HG02588 (cell line): ENCODE results near the gene RARA.
"Not testable (repeated sequence)": the region's sequence is repeated elsewhere in the genome, so short reads cannot be mapped to it uniquely, and the experiment has no call there.

Experiments used
- ATAC-seq: cut with Tn5 transposase; IDR thresholded peaks from one replicate; pipeline ENCODE4 v1.9.1; 2021; ENCODE audit warnings: mild to moderate bottlenecking, moderate library complexity; ENCODE audit not compliant: unreplicated experiment

RARA gene

DNA sequence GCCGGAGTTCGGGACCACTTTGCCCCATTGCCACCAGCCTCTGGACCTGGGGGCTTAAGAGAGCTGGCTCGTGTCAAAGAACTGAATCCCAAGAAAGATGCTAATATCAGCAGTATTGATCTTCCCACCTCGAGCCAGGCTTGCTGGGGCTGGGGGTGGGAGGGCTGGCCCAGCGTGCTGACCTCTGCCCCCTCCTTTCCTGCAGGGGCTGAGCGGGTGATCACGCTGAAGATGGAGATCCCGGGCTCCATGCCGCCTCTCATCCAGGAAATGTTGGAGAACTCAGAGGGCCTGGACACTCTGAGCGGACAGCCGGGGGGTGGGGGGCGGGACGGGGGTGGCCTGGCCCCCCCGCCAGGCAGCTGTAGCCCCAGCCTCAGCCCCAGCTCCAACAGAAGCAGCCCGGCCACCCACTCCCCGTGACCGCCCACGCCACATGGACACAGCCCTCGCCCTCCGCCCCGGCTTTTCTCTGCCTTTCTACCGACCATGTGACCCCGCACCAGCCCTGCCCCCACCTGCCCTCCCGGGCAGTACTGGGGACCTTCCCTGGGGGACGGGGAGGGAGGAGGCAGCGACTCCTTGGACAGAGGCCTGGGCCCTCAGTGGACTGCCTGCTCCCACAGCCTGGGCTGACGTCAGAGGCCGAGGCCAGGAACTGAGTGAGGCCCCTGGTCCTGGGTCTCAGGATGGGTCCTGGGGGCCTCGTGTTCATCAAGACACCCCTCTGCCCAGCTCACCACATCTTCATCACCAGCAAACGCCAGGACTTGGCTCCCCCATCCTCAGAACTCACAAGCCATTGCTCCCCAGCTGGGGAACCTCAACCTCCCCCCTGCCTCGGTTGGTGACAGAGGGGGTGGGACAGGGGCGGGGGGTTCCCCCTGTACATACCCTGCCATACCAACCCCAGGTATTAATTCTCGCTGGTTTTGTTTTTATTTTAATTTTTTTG lies 47.1 kb downstream of the RARA start:
- ATAC-seq = no peak

DNA sequence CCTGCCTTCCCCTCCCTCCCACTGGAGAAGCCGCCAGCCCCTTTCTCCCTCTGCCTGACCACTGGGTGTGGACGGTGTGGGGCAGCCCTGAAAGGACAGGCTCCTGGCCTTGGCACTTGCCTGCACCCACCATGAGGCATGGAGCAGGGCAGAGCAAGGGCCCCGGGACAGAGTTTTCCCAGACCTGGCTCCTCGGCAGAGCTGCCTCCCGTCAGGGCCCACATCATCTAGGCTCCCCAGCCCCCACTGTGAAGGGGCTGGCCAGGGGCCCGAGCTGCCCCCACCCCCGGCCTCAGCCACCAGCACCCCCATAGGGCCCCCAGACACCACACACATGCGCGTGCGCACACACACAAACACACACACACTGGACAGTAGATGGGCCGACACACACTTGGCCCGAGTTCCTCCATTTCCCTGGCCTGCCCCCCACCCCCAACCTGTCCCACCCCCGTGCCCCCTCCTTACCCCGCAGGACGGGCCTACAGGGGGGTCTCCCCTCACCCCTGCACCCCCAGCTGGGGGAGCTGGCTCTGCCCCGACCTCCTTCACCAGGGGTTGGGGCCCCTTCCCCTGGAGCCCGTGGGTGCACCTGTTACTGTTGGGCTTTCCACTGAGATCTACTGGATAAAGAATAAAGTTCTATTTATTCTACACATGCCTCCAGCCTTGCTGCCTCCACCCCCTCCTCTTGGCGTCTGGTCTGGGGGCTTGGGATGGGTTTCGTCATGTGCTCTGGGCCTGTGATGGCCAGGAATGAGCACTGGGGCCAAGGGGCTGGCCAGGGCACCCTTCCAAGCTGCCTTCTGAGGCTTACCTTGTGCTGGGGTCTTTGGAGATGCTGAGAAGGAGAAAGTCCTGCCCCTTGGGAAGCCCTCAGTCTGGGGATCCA lies 48.3 kb downstream of the RARA start:
- no peak for ATAC-seq

DNA sequence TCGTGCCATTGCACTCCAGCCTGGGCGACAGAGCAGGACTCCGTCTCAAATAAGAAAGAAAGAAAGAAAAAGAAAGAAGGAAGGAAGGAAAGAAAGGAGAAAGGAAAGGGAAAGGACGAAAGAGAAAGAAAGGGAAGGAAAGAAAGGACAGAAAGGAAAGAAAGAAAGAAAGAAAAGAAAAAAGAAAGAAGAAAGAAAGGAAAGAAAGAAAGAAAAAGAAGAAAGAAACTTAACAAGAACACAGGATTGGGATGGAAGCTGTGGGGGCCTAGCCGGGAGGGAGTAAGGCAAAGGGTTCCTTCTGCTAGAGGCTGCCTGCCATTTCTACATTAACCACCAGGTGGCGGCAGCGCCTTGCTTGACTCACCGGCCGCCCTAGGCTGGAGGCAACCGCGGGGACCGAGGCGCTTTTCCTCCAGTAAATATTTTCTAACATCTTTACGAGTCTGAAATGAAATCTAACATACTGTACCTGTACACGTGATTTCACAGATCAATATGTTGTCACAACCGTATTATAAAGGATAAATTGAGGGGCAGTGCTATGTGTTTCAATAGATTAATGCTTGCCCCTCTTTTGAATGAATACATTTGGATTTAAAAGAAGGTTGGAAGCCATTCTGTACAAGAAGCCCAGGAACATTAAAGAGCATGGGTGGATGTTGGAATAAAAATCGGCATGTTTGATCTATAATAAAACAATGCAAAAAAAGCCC lies 49.5 kb downstream of the RARA start:
- no peak for ATAC-seq

DNA sequence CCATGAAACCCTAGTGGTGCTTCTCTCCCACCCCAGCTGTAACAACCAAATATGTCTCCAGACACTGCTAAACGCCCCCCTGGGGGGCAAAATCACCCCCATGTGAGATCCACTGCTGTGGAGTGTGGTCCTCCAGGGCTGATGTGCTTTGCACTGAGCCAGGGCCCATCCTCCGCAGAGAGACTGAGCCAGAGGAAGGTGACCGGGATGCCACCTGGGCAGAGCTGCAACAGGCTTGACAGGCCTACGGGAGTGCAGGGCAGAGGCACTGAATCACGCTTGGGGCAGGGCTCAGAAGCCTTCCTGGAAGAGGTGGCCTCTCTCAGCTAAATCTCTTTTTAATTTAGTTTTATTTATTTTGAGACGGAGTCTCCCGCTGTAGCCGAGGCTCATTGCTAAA lies 51.1 kb downstream of the RARA start:
- ATAC-seq = no peak

DNA sequence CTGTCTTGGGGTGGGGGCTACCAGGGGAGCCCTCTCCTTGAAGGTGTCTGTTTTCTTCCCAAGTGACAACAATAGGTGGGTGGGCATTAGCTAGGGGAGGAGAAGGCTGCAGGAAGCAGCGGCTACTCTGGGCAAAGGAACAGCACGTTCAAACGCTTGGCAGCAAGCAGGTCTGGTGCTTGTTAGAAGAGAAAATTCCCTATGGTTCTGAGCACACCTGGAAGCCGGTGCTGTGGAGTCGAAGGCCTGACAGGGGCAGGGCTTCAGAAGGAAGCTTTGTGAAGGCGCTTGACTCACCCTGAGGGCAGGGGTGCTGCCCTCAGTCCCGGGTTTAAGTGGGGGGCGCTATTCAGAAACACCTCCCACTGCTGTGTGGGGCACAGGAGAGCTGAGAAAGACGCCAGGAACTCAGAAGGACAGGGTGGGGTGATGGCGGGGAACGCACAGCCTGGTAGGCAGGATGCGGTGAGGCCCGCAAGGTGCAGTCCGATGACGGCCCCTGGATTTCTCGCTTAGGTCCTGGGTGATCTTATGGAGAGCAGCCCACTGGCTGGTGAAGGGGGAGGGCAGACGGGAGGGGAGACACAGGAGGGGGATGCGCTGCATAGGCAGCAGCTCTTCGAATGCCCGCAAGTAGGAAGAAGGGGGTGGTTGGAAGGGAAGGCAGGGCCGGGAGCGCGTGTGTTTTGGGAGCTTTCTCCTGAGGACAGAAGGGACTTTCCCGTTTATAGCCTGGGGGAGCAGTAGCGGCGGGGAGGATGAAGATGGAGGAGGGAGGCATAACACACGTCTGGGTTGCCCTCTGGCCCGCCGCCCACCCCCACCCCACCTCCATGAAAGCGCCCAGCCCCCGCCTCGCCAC lies 52.3 kb downstream of the RARA start:
- ATAC-seq = no peak

DNA sequence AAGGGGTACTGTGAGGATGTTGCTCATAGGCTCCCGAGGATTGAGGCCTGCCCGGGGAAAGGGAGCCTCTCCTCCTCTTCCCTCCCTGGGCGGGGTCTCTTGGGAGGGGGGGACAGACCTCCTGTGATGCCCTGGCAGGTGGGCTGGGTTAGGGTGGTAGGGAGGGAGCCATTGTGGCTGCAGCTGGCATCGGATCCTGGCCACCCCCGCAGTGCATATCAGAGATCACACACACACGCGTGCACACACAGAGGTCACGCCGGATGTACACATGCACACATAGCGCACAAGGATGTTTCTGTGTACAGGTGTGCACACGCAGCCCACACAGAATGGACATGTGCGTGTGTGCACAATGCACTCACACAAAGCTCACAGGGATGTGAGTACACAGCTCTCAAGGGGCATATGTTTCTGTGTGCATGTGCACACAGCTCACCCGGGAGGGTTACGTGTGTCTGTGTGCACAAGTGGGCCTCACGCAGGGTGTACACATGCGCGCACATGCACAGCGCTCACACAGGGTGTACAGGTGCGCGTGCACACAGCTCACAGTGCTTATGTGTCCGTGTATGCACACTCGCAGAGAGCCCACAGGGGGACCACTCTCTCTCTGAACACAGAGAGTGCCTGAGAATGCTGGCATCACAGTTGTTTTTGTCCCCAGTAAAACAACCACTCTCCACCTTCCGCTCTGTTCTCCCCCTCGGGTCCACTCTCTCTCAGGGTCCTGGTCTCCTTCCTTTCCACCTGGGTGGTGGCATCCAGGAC lies 53.1 kb downstream of the RARA start:
- ATAC-seq = no peak

DNA sequence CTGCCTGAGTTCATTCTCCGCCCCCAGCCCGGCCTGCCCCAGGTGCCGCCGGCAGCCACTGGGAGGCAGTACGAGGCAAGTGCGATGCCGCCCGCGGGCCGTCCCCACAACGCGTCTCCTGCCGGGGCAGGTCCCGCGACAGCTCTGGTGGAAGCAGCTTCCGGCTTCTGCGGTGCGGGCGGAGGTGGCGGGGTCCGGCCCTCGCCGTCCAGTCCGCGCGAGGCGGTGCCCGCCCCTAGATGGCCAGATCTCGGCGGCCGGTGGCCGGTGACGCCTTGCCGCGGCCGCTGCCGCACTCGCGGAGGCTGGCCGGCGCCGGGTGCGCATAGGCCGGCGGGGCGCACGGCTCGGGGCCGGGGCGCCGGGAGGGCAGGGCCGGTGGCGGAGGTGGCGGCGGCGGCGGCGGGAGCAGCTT lies 53.7 kb downstream of the RARA start:
- ATAC-seq = no peak

DNA sequence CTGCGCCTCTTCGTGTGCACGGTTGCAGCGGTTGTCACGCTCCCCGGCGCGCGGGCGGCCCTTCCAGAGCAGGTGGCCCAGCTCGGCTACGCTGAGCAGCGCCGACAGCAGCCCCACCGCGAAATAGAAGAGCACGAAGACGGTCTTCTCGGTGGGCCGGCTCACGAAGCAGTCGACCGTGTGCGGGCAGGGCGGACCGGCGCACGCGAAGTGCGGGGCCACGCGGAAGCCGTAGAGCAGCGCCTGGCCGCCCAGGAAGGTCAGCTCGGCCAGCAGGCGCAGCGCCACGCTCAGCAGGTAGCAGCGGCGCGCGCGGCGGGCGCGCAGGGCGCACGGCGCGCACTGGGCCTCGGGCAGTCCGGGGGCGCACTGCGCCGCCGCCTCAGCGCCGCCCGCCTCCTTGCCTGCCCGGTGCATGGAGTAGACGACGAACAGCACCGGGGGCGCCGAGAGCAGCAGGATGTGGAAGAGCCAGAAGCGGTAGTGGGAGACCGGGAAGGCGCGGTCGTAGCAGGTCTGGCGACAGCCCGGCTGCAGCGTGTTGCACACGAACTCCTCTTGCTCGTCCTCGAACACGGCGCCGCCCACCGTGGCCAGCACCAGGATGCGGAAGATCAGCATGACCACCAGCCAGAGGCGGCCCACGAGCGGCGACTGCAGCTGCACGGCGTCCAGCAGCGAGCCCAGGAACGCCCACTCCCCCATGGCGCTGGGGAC lies 54.3 kb downstream of the RARA start:
- no peak for ATAC-seq

DNA sequence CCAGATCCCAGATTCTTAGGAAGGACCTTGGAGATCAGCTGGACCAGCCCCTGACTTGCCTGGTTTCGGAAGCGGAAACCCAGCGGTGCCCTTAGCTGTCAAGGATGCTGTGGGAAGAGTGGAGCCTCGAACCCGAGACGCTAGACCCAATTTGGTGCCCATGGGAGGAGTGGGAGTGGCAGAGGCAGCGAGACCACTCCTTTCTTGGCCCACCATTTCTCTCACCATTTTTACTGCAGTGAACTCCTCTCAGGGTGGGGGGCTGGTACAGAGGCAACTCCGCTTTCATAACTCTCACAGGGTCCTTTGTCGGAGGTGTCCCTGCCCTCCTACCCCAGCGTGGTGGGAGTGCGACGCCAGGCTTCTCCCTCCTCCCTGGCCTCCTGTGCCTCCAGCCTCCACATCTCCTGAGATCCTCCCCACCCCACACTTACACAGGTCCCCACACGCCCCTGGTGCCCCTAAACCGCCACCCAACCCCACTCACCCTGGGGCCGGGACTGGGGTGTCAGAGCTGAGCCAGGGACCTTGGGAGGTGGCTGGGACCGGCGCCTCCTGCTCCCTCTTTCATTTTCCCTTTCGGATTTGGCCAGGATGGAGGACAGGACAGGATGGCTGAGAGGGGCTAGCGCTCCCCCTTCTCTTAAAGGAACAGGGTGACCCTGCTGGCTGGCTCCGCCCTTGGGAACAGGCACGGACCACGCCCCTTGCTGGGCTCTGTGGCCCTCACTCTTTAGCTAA lies 55.3 kb downstream of the RARA start, which contains the start of gene GJD3:
Gene GJD3 (minus strand): TSS at position 617 of the 741 bp plus-strand sequence. CDS start 922 bp downstream, outside the sequence.
- no peak for ATAC-seq

DNA sequence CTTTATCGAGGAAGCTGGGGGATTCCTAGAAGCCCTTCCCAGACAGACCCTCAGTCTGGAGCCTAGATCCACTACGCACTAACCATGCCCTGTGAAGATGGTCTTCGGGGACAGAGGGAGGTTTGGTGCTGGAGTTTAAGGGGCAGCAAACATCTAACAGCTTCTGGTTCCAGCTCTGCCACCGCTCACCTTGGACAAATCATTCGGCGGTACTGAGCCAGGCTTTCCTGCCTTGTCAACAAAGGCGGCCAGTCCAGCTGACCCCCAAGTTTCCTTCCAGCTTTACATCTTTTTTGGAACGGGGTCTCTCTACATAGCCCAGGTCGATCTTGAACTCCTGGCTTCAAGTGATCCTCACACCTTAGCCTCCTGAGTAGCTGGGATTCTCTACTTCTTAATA lies 55.9 kb downstream of the RARA start:
- ATAC-seq = no peak

DNA sequence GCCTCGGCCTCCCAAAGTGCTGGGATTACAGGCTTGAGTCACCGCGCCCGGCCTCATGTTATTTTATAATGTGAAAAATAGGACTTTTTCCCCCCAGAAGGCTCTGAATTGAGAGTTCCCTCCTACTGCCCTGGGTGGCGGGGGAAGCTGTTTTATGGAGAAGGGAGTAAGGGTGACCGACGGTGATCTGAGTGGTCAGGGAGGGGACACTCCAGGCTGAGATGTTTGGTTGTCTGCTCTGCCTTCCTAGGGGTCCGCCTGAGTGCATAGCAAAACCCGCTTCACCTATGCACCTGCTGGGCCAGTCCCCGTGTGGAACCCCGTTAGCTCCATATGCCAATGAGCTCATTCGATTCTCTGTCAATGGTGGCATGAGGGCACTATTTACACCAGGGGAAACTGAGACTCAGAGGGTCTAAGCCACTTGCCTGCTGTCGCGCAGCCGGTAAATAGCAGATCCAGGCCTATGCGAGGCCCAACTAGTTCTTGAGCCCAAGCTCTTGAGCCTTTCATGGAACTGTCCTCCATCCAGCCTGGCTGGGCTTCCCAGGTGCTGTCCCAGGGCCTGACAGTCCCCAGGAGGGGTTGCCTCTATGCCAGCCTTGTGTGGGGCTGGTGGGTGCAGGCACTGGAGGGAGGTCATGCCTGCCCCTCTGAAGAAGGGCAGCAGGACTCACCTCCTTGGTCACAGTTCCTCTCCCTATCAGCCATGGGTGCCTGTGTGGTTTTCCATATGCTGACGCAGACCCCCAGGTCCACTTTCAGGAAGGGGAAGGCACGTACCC lies 57.3 kb downstream of the RARA start:
- ATAC-seq = no peak

DNA sequence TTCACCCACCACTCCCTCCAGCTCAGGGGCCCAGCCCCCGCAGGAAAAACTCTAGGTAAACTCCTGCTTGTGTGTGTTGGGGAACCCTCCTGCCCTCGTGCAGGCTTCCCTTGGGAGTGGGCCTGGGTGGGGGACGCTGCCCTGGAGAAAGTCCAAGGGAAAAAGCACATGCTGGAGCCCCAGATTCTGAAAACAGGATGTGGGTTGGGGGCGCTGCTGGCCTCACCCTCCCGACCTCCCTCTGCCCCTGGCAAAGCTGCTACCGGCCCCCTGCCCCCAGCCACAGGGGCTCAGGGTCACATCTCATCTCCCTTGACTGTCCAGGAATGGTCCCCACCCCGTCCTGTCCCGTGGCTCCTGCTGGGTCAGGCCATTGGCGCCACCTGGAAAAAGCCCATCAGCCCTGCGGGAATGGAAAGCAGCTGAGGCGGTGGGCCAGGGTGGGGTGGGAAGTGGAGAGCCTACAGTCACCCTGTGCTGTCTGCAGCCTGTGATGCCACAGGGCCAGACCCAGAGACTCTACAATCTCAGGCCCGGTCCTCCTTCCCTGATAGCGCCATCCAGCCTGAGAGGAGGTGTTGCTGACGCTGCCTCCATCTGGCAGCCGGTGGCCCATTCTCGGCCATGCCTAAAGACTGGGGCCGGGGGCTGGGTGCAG lies 58.0 kb downstream of the RARA start:
- ATAC-seq = no peak

DNA sequence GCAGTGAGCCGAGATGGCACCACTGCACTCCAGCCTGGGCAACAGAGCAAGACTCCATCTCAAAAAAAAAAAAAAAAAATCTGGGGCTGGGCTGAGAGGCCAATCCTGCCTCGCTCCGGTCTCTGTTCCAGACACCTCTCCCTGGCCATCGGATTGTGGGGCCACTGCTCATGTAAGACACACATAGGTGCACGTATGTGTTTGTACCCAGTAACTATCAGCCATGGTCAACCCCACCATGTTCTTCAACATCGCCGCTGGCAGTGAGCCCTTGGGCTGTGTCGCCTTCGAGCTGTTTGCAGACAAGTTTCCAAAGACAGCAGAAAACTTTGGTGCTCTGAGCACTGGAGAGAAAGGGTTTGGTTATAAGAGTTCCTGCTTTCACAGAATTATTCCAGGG lies 58.7 kb downstream of the RARA start:
- ATAC-seq = not testable (repeated sequence)

DNA sequence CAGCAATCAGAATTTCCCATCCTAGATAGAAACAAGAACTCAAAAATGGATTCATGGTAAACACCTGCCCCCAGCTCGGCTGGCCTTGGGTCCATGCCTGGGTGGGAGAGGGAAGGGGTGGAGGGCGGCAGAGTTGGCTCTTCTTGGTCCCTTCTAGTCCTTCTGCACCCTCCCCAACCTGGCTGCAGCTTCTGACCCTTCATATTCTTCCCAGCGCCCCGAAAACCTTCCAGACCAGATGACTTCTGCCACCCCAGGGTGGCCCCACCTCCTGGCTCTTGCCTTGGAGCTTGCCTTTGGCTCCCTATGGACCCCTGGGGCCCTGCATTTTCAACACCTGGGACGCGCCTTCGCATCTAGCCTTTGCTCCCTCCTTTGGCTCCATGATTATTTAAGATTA lies 60.9 kb downstream of the RARA start:
- no peak for ATAC-seq

DNA sequence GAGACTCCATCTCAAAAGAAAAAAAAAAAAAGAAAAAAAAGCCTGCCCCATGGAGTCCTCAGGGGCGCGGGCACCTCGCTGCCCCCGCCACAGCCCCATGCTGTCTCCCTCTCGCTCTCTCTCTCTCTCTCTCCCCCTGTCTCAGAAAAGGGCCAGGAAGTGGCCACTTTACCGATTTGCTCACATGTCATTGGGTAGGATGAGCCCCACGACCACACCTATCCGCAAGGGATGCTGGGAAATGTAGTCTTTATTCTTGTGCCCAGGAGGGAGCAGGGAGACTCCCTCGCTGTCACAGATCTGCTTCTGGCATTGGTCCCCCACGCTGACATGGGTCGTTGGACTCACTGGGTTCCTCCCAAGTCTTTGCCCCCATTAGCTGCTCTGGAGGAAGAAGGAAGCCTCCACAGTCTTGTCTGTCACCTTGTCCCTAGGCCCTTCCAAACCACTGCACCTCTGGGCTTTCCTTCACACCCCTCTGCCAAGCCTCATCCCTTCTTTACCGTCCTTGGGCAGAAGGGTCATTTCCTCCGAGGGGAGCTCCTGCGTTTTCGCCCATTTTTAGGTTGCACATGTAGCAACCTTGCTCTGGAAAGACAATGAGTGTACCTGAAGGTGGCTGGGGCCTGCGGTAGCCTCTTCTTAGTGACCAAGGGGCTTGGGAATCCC lies 62.4 kb downstream of the RARA start:
- no peak for ATAC-seq

DNA sequence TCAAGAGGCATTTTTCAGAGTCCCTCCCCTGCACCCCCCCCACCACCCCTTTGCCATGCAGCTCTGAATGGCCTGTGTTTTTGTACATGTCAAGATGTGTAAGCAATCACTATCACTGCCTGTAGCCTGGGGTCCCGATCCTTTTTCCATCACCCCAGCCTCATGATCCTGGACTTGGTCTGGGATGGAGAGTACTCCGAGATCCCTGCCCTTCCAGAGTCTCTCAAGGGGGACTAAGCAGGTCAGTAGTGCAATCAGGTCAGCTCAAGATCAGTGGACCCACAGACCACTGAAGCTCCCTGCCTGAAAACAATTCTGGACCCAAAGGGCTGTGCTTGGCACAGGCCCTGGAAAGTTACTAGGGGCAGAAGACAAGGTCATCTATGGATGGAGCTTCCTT lies 63.1 kb downstream of the RARA start:
- ATAC-seq = no peak
